ENCODE results near the gene RABGAP1L.

- TF ChIP-seq POLR2AphosphoS5 (IDR thresholded peaks at IDR 0.05; ENCODE audit: low read depth, low read length) (no peak), POLR2A (IDR thresholded peaks at IDR 0.05; ENCODE audit: low read depth, low read length) (no peak), TAF1 (IDR thresholded peaks at IDR 0.05; ENCODE audit: borderline replicate concordance, low read depth, low read length) (no peak)
Measured at GRCh38 chr1:174682419-174683008, 523.2 kb downstream of the RABGAP1L start.

Measured in GM12892 (cell line).